ENCODE results near the gene EPHA10. TPM values are rescaled to one million over a fixed set of nuclear protein-coding genes. Genes with fewer than 3 reads are reported as not detected.

The EPHA10 gene
- total RNA-seq, 1 experiment from 2014 or later, result 1.3 TPM

DNA sequence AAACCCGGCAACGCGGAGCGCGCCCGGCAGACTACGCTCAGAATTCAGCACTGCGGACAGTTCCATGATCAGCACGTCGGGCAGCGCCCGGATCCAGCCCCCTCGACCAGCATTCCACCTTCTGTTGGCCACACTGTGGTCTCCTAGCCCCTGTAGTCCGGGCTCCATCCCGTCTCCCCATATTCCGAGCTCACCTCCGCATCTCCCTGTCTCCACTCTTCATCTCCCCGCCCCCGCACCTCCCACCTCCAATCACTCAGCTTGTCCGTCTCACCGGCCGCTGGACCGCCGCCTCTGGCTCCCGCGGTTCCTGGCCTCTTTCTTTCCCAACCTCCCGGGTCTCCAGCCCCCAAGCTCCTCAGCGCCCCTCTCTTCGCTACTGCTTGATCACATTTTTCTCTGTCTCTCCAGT is 500 bp downstream of the EPHA10 start (continued):
- TF ChIP-seq, protein P1, sequence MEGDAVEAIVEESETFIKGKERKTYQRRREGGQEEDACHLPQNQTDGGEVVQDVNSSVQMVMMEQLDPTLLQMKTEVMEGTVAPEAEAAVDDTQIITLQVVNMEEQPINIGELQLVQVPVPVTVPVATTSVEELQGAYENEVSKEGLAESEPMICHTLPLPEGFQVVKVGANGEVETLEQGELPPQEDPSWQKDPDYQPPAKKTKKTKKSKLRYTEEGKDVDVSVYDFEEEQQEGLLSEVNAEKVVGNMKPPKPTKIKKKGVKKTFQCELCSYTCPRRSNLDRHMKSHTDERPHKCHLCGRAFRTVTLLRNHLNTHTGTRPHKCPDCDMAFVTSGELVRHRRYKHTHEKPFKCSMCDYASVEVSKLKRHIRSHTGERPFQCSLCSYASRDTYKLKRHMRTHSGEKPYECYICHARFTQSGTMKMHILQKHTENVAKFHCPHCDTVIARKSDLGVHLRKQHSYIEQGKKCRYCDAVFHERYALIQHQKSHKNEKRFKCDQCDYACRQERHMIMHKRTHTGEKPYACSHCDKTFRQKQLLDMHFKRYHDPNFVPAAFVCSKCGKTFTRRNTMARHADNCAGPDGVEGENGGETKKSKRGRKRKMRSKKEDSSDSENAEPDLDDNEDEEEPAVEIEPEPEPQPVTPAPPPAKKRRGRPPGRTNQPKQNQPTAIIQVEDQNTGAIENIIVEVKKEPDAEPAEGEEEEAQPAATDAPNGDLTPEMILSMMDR (IDR thresholded peaks at IDR 0.05), result no peak
- TF ChIP-seq, protein P2, sequence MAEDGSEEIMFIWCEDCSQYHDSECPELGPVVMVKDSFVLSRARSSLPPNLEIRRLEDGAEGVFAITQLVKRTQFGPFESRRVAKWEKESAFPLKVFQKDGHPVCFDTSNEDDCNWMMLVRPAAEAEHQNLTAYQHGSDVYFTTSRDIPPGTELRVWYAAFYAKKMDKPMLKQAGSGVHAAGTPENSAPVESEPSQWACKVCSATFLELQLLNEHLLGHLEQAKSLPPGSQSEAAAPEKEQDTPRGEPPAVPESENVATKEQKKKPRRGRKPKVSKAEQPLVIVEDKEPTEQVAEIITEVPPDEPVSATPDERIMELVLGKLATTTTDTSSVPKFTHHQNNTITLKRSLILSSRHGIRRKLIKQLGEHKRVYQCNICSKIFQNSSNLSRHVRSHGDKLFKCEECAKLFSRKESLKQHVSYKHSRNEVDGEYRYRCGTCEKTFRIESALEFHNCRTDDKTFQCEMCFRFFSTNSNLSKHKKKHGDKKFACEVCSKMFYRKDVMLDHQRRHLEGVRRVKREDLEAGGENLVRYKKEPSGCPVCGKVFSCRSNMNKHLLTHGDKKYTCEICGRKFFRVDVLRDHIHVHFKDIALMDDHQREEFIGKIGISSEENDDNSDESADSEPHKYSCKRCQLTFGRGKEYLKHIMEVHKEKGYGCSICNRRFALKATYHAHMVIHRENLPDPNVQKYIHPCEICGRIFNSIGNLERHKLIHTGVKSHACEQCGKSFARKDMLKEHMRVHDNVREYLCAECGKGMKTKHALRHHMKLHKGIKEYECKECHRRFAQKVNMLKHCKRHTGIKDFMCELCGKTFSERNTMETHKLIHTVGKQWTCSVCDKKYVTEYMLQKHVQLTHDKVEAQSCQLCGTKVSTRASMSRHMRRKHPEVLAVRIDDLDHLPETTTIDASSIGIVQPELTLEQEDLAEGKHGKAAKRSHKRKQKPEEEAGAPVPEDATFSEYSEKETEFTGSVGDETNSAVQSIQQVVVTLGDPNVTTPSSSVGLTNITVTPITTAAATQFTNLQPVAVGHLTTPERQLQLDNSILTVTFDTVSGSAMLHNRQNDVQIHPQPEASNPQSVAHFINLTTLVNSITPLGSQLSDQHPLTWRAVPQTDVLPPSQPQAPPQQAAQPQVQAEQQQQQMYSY (CRISPR knock-in tag; IDR thresholded peaks at IDR 0.05), result peak; percentile 82
- TF ChIP-seq SMAD3 (CRISPR knock-in tag; IDR thresholded peaks at IDR 0.05; ENCODE audit: borderline replicate concordance), result peak; percentile 97
- TF ChIP-seq, protein P3, sequence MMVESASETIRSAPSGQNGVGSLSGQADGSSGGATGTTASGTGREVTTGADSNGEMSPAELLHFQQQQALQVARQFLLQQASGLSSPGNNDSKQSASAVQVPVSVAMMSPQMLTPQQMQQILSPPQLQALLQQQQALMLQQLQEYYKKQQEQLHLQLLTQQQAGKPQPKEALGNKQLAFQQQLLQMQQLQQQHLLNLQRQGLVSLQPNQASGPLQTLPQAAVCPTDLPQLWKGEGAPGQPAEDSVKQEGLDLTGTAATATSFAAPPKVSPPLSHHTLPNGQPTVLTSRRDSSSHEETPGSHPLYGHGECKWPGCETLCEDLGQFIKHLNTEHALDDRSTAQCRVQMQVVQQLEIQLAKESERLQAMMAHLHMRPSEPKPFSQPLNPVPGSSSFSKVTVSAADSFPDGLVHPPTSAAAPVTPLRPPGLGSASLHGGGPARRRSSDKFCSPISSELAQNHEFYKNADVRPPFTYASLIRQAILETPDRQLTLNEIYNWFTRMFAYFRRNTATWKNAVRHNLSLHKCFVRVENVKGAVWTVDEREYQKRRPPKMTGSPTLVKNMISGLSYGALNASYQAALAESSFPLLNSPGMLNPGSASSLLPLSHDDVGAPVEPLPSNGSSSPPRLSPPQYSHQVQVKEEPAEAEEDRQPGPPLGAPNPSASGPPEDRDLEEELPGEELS (CRISPR knock-in tag; IDR thresholded peaks at IDR 0.05), result peak; percentile 100
- TF ChIP-seq, protein P4, sequence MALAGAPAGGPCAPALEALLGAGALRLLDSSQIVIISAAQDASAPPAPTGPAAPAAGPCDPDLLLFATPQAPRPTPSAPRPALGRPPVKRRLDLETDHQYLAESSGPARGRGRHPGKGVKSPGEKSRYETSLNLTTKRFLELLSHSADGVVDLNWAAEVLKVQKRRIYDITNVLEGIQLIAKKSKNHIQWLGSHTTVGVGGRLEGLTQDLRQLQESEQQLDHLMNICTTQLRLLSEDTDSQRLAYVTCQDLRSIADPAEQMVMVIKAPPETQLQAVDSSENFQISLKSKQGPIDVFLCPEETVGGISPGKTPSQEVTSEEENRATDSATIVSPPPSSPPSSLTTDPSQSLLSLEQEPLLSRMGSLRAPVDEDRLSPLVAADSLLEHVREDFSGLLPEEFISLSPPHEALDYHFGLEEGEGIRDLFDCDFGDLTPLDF (CRISPR knock-in tag; IDR thresholded peaks at IDR 0.05), result peak; percentile 97
- TF ChIP-seq, protein P5, sequence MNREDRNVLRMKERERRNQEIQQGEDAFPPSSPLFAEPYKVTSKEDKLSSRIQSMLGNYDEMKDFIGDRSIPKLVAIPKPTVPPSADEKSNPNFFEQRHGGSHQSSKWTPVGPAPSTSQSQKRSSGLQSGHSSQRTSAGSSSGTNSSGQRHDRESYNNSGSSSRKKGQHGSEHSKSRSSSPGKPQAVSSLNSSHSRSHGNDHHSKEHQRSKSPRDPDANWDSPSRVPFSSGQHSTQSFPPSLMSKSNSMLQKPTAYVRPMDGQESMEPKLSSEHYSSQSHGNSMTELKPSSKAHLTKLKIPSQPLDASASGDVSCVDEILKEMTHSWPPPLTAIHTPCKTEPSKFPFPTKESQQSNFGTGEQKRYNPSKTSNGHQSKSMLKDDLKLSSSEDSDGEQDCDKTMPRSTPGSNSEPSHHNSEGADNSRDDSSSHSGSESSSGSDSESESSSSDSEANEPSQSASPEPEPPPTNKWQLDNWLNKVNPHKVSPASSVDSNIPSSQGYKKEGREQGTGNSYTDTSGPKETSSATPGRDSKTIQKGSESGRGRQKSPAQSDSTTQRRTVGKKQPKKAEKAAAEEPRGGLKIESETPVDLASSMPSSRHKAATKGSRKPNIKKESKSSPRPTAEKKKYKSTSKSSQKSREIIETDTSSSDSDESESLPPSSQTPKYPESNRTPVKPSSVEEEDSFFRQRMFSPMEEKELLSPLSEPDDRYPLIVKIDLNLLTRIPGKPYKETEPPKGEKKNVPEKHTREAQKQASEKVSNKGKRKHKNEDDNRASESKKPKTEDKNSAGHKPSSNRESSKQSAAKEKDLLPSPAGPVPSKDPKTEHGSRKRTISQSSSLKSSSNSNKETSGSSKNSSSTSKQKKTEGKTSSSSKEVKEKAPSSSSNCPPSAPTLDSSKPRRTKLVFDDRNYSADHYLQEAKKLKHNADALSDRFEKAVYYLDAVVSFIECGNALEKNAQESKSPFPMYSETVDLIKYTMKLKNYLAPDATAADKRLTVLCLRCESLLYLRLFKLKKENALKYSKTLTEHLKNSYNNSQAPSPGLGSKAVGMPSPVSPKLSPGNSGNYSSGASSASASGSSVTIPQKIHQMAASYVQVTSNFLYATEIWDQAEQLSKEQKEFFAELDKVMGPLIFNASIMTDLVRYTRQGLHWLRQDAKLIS (CRISPR knock-in tag; IDR thresholded peaks at IDR 0.05; ENCODE audit: borderline replicate concordance), result peak; percentile 92; the same call in 1 of the 2 replicates
- no peak for TF ChIP-seq NFATC4 (CRISPR knock-in tag; IDR thresholded peaks at IDR 0.05)
- peak; percentile 98 for TF ChIP-seq ETV6 (CRISPR knock-in tag; IDR thresholded peaks at IDR 0.05)

DNA sequence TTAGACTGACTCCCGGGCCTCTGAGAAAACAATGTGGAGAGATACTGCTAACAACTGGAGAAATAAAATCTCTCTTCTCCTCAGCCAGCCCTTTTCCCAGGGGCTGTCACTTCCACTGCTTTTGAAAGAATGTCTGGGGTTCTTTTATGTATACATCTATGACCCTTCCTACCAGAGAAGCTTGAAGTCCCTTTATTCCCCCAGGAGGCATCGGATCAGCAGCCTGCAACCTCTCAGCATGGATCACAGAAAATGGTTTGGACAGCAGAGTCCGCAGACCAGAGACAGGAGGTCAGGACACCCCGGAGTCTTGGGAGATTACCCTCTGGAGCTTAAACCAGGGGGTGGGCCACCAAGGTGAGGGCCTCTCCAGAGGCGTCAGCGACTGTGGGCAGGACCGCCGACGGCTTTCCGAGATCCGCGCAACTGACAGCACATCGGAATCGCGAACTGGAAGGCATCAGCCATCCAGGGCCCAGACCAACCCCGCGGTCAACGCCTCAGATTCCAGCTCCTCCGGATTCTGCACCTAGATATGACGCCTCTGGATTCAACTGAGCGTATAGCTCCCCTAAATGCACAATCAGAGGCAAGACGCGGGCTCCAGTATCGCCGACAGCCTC is 1.0 kb downstream of the EPHA10 start:
- CTCF ChIA-PET, result interaction anchor here (1.4 to 3.7 kb wide), 5 partner anchors 9 to 96 kb away, joined by 6 to 40 read pairs (median 14); partner anchors contain the start of genes CDCA8 and MTF1
- POLR2A ChIA-PET, result interaction anchor here (1.2 to 1.3 kb wide), 2 partner anchors 9 to 73 kb away, joined by 3 to 6 read pairs; a partner anchor contains a TSS
- TF ChIP-seq ATF1 (CRISPR knock-in tag; IDR thresholded peaks at IDR 0.05) (no peak), CBFB (CRISPR knock-in tag; IDR thresholded peaks at IDR 0.05; ENCODE audit: low read depth) (no peak), IRF2 (CRISPR knock-in tag; IDR thresholded peaks at IDR 0.05; ENCODE audit: borderline replicate concordance, low read depth) (no peak), FOXJ3 (CRISPR knock-in tag; IDR thresholded peaks at IDR 0.05; ENCODE audit: borderline replicate concordance) (no peak), TCF7 (CRISPR knock-in tag; IDR thresholded peaks at IDR 0.05; ENCODE audit: low read depth) (no peak), FOXK1 (CRISPR knock-in tag; IDR thresholded peaks at IDR 0.05) (no peak), ELF4 (CRISPR knock-in tag; IDR thresholded peaks at IDR 0.05; ENCODE audit: low read depth) (no peak), ZNF138 (CRISPR knock-in tag; conservative IDR thresholded peaks at IDR 0.05) (no peak)
- TF ChIP-seq, protein P6, sequence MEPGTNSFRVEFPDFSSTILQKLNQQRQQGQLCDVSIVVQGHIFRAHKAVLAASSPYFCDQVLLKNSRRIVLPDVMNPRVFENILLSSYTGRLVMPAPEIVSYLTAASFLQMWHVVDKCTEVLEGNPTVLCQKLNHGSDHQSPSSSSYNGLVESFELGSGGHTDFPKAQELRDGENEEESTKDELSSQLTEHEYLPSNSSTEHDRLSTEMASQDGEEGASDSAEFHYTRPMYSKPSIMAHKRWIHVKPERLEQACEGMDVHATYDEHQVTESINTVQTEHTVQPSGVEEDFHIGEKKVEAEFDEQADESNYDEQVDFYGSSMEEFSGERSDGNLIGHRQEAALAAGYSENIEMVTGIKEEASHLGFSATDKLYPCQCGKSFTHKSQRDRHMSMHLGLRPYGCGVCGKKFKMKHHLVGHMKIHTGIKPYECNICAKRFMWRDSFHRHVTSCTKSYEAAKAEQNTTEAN (CRISPR knock-in tag; IDR thresholded peaks at IDR 0.05), result no peak
- ATAC-seq (no peak), DNase-seq (ENCODE audit: low spot score) (no peak)
- H3K4me3 Mint-ChIP-seq, result peak overlapping the region; percentile 78; the same call in 1 of the 2 replicates
- H3K27ac Mint-ChIP-seq, result no peak overlapping the region
- no peaks in the 10 kb centered on the region for H3K9me3 Mint-ChIP-seq
- peaks cover 26% of the 10 kb centered on the region for H3K4me1 Mint-ChIP-seq
- H3K27me3 Mint-ChIP-seq (ENCODE audit: low read depth), result peaks cover 79% of the 10 kb centered on the region
- H3K36me3 Mint-ChIP-seq, result no peaks in the 10 kb centered on the region

Data from WTC11 (cell line).